ENCODE results near the gene TMC7. TPM values are rescaled to one million over a fixed set of nuclear protein-coding genes. Genes with fewer than 3 reads are reported as not detected.
A peak's percentile ranks its signal among the peaks of the same experiment; 100 is the strongest.

Gene TMC7
- total and polyA plus RNA-seq, 2 of the 13 experiments (the other 11 are each of a cell fraction or from before 2014, with no cell fraction given): 1.2 to 5.1 TPM

DNA sequence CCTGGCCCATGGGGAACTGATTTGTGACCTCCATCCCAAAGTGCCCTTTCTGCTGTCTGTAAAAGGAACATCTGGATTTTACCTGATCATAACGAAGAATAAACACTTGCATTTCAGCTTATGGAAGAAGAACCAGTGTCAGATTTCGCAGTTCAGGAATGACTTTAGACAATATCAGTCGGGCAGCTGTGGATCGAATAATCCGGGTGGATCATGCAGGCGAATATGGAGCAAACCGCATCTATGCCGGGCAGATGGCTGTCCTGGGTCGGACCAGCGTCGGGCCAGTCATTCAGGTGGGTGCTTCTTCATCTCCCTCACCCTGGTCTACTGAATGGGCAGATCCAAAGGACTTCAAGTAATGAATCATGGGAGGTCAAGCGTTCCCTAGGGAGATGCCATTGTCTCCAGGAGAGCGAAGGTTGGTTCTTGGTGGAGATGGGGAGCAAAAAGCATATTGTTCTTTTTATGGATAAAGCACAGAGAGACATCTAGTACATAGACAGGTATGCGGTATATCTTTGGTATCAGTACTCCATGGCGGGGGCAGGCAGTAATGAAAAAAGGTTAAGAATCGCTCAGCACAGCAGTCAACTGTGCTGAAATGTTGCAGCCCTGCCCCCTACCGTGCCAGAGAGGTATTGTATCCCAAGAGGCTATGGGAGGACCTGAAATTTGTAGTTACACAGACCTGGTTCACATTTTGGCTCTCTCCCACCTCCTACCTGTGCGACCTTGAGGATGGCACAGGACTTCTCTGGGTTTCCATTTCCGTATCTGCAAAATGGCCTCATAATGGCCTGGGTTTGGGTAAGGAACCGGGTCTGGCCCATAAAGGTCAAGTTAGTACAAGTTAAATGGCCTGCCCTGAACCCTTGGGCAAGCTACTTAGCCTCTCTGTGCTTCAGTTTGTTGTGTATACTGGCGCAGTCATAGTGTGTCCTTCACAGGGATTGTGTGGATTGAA is 88.4 kb downstream of the TMC7 start (continued):
- no peak for TF ChIP-seq ZNF496 (CRISPR knock-in tag; IDR thresholded peaks at IDR 0.05; ENCODE audit: insufficient replicate concordance)
- no peak for TF ChIP-seq HOXA9 (CRISPR knock-in tag; IDR thresholded peaks at IDR 0.05; ENCODE audit: borderline replicate concordance)
- TF ChIP-seq POLR2AphosphoS5 (IDR thresholded peaks at IDR 0.05; ENCODE audit: low read depth, low read length): no peak
- no peak for TF ChIP-seq NONO (IDR thresholded peaks at IDR 0.05)
- no peak for TF ChIP-seq NONO (CRISPR knock-in tag; conservative IDR thresholded peaks at IDR 0.05)
- no peak for TF ChIP-seq CHCHD3 (CRISPR knock-in tag; IDR thresholded peaks at IDR 0.05)
- TF ChIP-seq, protein P1, sequence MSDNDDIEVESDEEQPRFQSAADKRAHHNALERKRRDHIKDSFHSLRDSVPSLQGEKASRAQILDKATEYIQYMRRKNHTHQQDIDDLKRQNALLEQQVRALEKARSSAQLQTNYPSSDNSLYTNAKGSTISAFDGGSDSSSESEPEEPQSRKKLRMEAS (IDR thresholded peaks at IDR 0.05): no peak; the same call in 1 of the 2 replicates
- TF ChIP-seq THAP11 (CRISPR knock-in tag; IDR thresholded peaks at IDR 0.05): peak; percentile 45; the same call in 1 of the 2 replicates
- 0 out of 2 replicates have a peak, but pooled peaks have one; percentile 42 for TF ChIP-seq KMT2B (CRISPR knock-in tag; IDR thresholded peaks at IDR 0.05)
- no peak for TF ChIP-seq ZNF232 (CRISPR knock-in tag; IDR thresholded peaks at IDR 0.05; ENCODE audit: borderline replicate concordance)
- TF ChIP-seq BORCS8-MEF2B (CRISPR knock-in tag; IDR thresholded peaks at IDR 0.05): no peak
- TF ChIP-seq TSC22D2 (CRISPR knock-in tag; IDR thresholded peaks at IDR 0.05; ENCODE audit: borderline replicate concordance): peak; percentile 78; the same call in 1 of the 2 replicates
- TF ChIP-seq SMAD9 (CRISPR knock-in tag; IDR thresholded peaks at IDR 0.05): no peak
- TF ChIP-seq ZNF75D (CRISPR knock-in tag; IDR thresholded peaks at IDR 0.05; ENCODE audit: borderline replicate concordance): 0 out of 2 replicates have a peak, but pooled peaks have one; percentile 62
- TF ChIP-seq MTF1 (CRISPR knock-in tag; IDR thresholded peaks at IDR 0.05): no peak
- no peak for TF ChIP-seq ZKSCAN1 (IDR thresholded peaks at IDR 0.05; ENCODE audit: low read length)
- TF ChIP-seq SYNCRIP (IDR thresholded peaks at IDR 0.05; ENCODE audit: insufficient read depth, low read depth, low read length): no peak
- TF ChIP-seq, protein P2, sequence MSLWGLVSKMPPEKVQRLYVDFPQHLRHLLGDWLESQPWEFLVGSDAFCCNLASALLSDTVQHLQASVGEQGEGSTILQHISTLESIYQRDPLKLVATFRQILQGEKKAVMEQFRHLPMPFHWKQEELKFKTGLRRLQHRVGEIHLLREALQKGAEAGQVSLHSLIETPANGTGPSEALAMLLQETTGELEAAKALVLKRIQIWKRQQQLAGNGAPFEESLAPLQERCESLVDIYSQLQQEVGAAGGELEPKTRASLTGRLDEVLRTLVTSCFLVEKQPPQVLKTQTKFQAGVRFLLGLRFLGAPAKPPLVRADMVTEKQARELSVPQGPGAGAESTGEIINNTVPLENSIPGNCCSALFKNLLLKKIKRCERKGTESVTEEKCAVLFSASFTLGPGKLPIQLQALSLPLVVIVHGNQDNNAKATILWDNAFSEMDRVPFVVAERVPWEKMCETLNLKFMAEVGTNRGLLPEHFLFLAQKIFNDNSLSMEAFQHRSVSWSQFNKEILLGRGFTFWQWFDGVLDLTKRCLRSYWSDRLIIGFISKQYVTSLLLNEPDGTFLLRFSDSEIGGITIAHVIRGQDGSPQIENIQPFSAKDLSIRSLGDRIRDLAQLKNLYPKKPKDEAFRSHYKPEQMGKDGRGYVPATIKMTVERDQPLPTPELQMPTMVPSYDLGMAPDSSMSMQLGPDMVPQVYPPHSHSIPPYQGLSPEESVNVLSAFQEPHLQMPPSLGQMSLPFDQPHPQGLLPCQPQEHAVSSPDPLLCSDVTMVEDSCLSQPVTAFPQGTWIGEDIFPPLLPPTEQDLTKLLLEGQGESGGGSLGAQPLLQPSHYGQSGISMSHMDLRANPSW (CRISPR knock-in tag; IDR thresholded peaks at IDR 0.05; ENCODE audit: borderline replicate concordance): no peak
- TF ChIP-seq, protein P3, sequence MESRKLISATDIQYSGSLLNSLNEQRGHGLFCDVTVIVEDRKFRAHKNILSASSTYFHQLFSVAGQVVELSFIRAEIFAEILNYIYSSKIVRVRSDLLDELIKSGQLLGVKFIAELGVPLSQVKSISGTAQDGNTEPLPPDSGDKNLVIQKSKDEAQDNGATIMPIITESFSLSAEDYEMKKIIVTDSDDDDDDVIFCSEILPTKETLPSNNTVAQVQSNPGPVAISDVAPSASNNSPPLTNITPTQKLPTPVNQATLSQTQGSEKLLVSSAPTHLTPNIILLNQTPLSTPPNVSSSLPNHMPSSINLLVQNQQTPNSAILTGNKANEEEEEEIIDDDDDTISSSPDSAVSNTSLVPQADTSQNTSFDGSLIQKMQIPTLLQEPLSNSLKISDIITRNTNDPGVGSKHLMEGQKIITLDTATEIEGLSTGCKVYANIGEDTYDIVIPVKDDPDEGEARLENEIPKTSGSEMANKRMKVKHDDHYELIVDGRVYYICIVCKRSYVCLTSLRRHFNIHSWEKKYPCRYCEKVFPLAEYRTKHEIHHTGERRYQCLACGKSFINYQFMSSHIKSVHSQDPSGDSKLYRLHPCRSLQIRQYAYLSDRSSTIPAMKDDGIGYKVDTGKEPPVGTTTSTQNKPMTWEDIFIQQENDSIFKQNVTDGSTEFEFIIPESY (CRISPR knock-in tag; IDR thresholded peaks at IDR 0.05): peak; percentile 76
- no peak for TF ChIP-seq POLR2AphosphoS2 (IDR thresholded peaks at IDR 0.05; ENCODE audit: low read depth, low read length)
- TF ChIP-seq, protein P4, sequence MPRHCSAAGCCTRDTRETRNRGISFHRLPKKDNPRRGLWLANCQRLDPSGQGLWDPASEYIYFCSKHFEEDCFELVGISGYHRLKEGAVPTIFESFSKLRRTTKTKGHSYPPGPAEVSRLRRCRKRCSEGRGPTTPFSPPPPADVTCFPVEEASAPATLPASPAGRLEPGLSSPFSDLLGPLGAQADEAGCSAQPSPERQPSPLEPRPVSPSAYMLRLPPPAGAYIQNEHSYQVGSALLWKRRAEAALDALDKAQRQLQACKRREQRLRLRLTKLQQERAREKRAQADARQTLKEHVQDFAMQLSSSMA (CRISPR knock-in tag; IDR thresholded peaks at IDR 0.05): no peak
- peak; percentile 95 for TF ChIP-seq RAD21 (CRISPR knock-in tag; IDR thresholded peaks at IDR 0.05)
- no peak for TF ChIP-seq ZNF441 (CRISPR knock-in tag; IDR thresholded peaks at IDR 0.05; ENCODE audit: borderline replicate concordance)
- TF ChIP-seq ZNF790 (CRISPR knock-in tag; IDR thresholded peaks at IDR 0.05; ENCODE audit: borderline replicate concordance): no peak
- TF ChIP-seq ZNF382 (CRISPR knock-in tag; IDR thresholded peaks at IDR 0.05; ENCODE audit: borderline replicate concordance): no peak
